ENCODE data around the gene CASP8.

Gene CASP8

GRCh38 chr2:201228271-201228911 is 31.9 kb upstream of the CASP8 start:
- Histone ChIP-seq H3K9ac (ENCODE audit: insufficient read length) (no peak overlapping the region), H3K27ac (no peak overlapping the region), H3K4me3 (no peak overlapping the region), H3K9me3 (ENCODE audit: low read depth, low read length) (no peaks in the 10 kb centered on the region), H3K36me3 (ENCODE audit: insufficient read depth, low read length) (no peaks in the 10 kb centered on the region)
- TF ChIP-seq POLR2AphosphoS5 (IDR thresholded peaks at IDR 0.05; ENCODE audit: borderline replicate concordance, low read depth, low read length) = no peak
- TF ChIP-seq EZH2 (IDR thresholded peaks at IDR 0.05) = no peak
- TF ChIP-seq FOXP2 (optimal IDR thresholded peaks at IDR 0.05; ENCODE audit: control extremely low read depth, extremely low read length, insufficient read depth) = no peak
- DNase-seq (ENCODE audit: low read depth, low spot score) = no peak

GRCh38 chr2:201228912-201229290 is 31.4 kb upstream of the CASP8 start:
- Histone ChIP-seq H3K4me3 (no peak overlapping the region), H3K9ac (ENCODE audit: insufficient read length) (no peak overlapping the region), H3K36me3 (ENCODE audit: insufficient read depth, low read length) (no peaks in the 10 kb centered on the region), H3K27ac (no peak overlapping the region), H3K9me3 (ENCODE audit: low read depth, low read length) (no peaks in the 10 kb centered on the region)
- TF ChIP-seq POLR2AphosphoS5 (IDR thresholded peaks at IDR 0.05; ENCODE audit: borderline replicate concordance, low read depth, low read length) = no peak
- TF ChIP-seq EZH2 (IDR thresholded peaks at IDR 0.05) = no peak
- no peak for TF ChIP-seq FOXP2 (optimal IDR thresholded peaks at IDR 0.05; ENCODE audit: control extremely low read depth, extremely low read length, insufficient read depth)
- DNase-seq (ENCODE audit: low read depth, low spot score) = no peak

- Histone ChIP-seq H3K9ac (ENCODE audit: insufficient read length) (peak overlapping the region; percentile 49), H3K4me3 (peak overlapping the region; percentile 82), H3K27ac (peak overlapping the region; percentile 84), H3K36me3 (ENCODE audit: insufficient read depth, low read length) (no peaks in the 10 kb centered on the region), H3K9me3 (ENCODE audit: low read depth, low read length) (no peaks in the 10 kb centered on the region)
- peak; percentile 93 for DNase-seq (ENCODE audit: low read depth, low spot score)
- TF ChIP-seq EZH2 (IDR thresholded peaks at IDR 0.05) (no peak), POLR2AphosphoS5 (IDR thresholded peaks at IDR 0.05; ENCODE audit: borderline replicate concordance, low read depth, low read length) (peak; percentile 58), FOXP2 (optimal IDR thresholded peaks at IDR 0.05; ENCODE audit: control extremely low read depth, extremely low read length, insufficient read depth) (no peak)
Observed at GRCh38 chr2:201231781-201232466, 28.4 kb upstream of the CASP8 start.

GRCh38 chr2:201232467-201232815 is 27.9 kb upstream of the CASP8 start:
- peak overlapping the region; percentile 17 for H3K9ac ChIP-seq (ENCODE audit: insufficient read length)
- H3K36me3 ChIP-seq (ENCODE audit: insufficient read depth, low read length) = no peaks in the 10 kb centered on the region
- peak overlapping the region; percentile 60 for H3K27ac ChIP-seq
- H3K4me3 ChIP-seq = peak overlapping the region; percentile 82
- no peaks in the 10 kb centered on the region for H3K9me3 ChIP-seq (ENCODE audit: low read depth, low read length)
- no peak for TF ChIP-seq EZH2 (IDR thresholded peaks at IDR 0.05)
- TF ChIP-seq POLR2AphosphoS5 (IDR thresholded peaks at IDR 0.05; ENCODE audit: borderline replicate concordance, low read depth, low read length) = no peak
- no peak for TF ChIP-seq FOXP2 (optimal IDR thresholded peaks at IDR 0.05; ENCODE audit: control extremely low read depth, extremely low read length, insufficient read depth)
- DNase-seq (ENCODE audit: low read depth, low spot score) = no peak

GRCh38 chr2:201233192-201233811 is 27.0 kb upstream of the CASP8 start:
- peak; percentile 65 for TF ChIP-seq POLR2AphosphoS5 (IDR thresholded peaks at IDR 0.05; ENCODE audit: borderline replicate concordance, low read depth, low read length)
- TF ChIP-seq EZH2 (IDR thresholded peaks at IDR 0.05) = no peak
- Histone ChIP-seq H3K9ac (ENCODE audit: insufficient read length) (peak overlapping the region; percentile 57), H3K9me3 (ENCODE audit: low read depth, low read length) (no peaks in the 10 kb centered on the region), H3K36me3 (ENCODE audit: insufficient read depth, low read length) (no peaks in the 10 kb centered on the region), H3K4me3 (peak overlapping the region; percentile 82), H3K27ac (peak overlapping the region; percentile 60)
- DNase-seq (ENCODE audit: low read depth, low spot score) = no peak

- Histone ChIP-seq H3K9ac (ENCODE audit: insufficient read length) (peak overlapping the region; percentile 57), H3K36me3 (ENCODE audit: insufficient read depth, low read length) (no peaks in the 10 kb centered on the region), H3K4me3 (peak overlapping the region; percentile 82), H3K9me3 (ENCODE audit: low read depth, low read length) (no peaks in the 10 kb centered on the region), H3K27ac (peak overlapping the region; percentile 60)
- TF ChIP-seq EZH2 (IDR thresholded peaks at IDR 0.05) = no peak
- TF ChIP-seq FOXP2 (optimal IDR thresholded peaks at IDR 0.05; ENCODE audit: control extremely low read depth, extremely low read length, insufficient read depth) = no peak
- no peak for TF ChIP-seq POLR2AphosphoS5 (IDR thresholded peaks at IDR 0.05; ENCODE audit: borderline replicate concordance, low read depth, low read length)
- DNase-seq (ENCODE audit: low read depth, low spot score) = no peak
Observed at GRCh38 chr2:201233812-201234662, 26.3 kb upstream of the CASP8 start.

- peak overlapping the region; percentile 66 for H3K9ac ChIP-seq (ENCODE audit: insufficient read length)
Observed at GRCh38 chr2:201234663-201235135, 25.6 kb upstream of the CASP8 start.

More at GRCh38 chr2:201234663-201235135, 25.6 kb upstream of the CASP8 start:
- peak overlapping the region; percentile 60 for H3K27ac ChIP-seq
- peaks cover 4% of the 10 kb centered on the region for H3K36me3 ChIP-seq (ENCODE audit: insufficient read depth, low read length)
- no peak for TF ChIP-seq FOXP2 (optimal IDR thresholded peaks at IDR 0.05; ENCODE audit: control extremely low read depth, extremely low read length, insufficient read depth)
- TF ChIP-seq POLR2AphosphoS5 (IDR thresholded peaks at IDR 0.05; ENCODE audit: borderline replicate concordance, low read depth, low read length) = no peak
- TF ChIP-seq EZH2 (IDR thresholded peaks at IDR 0.05) = no peak
- H3K4me3 ChIP-seq = peak overlapping the region; percentile 82
- no peaks in the 10 kb centered on the region; the same call in 1 of the 2 replicates for H3K9me3 ChIP-seq (ENCODE audit: low read depth, low read length)
- DNase-seq (ENCODE audit: low read depth, low spot score) = no peak

All from SK-N-MC (cell line).